Mononuclear cell (primary cell): Measurements from ENCODE around the gene INPP5E. TPM values are rescaled to one million over a fixed set of nuclear protein-coding genes. Genes with fewer than 3 reads are reported as not detected.

Experiments used
- H3K27me3 ChIP-seq: 2 replicates; pipeline ENCODE4 v1.6.0; 2011; ENCODE audit warnings: low read length, control low read depth; ENCODE audit not compliant: insufficient read depth
- H3K4me1 ChIP-seq: 2 replicates; pipeline ENCODE4 v1.5.1; 2011; ENCODE audit warnings: mild to moderate bottlenecking, low read length, control low read depth; ENCODE audit not compliant: insufficient read depth
- H3K4me3 ChIP-seq: 2 replicates; pipeline ENCODE4 v1.5.1; 2011; ENCODE audit warnings: mild to moderate bottlenecking, low read length, moderate library complexity
- H3K9me3 ChIP-seq: 2 replicates; pipeline ENCODE4 v1.5.1; 2011; ENCODE audit warnings: low read depth, mild to moderate bottlenecking, control low read depth, low read length
- total RNA-seq: library from RNA; depleted of rRNA; stranded (reverse); fragments of >200 nt; gene quantifications from one replicate; pipeline ENCODE4 v1.2.3, GENCODE V29; 2012

INPP5E gene
- total RNA-seq, 1 donor, result 5.5 TPM

GRCh38 chr9:136443087-136443486 lies 3.4 kb upstream of the INPP5E start:
- H3K4me3 ChIP-seq, result no peak overlapping the region
- no peaks in the 10 kb centered on the region for H3K9me3 ChIP-seq
- no peaks in the 10 kb centered on the region for H3K27me3 ChIP-seq
- H3K4me1 ChIP-seq, result peaks cover 12% of the 10 kb centered on the region

- H3K4me3 ChIP-seq, result no peak overlapping the region
- H3K4me1 ChIP-seq, result peaks cover 20% of the 10 kb centered on the region
- no peaks in the 10 kb centered on the region for H3K9me3 ChIP-seq
- no peaks in the 10 kb centered on the region for H3K27me3 ChIP-seq
Observed at GRCh38 chr9:136442265-136442664, 2.6 kb upstream of the INPP5E start.

- H3K9me3 ChIP-seq, result no peaks in the 10 kb centered on the region
- no peak overlapping the region for H3K4me3 ChIP-seq
- H3K4me1 ChIP-seq, result peaks cover 24% of the 10 kb centered on the region
- H3K27me3 ChIP-seq, result no peaks in the 10 kb centered on the region
Observed at GRCh38 chr9:136441681-136442245, 2.1 kb upstream of the INPP5E start.

DNA sequence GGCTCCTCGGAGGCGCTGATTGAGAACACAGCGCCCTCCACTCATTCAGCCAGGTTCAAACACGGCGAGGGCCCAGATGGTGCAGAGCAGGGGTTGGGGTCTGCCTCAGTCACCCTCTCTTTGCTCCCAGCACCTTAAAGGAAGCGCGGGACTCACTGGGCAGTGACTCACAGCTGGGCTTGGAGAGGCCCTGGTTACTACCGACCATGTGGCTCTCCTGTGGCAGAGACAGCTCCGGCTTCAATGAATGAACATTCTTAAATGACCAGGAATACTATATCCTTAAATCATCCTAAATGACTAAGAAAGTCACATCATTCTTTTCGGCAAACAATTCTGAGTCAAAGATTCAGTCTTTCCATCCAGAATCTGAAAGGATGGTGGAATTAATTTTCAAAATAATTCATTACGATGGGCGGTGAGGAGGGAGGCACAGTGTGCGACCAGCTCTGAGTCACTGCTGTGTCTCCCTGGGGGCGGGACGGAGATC lies 1.6 kb upstream of the INPP5E start:
- Histone ChIP-seq H3K27me3 (no peaks in the 10 kb centered on the region), H3K4me3 (no peak overlapping the region), H3K4me1 (peaks cover 24% of the 10 kb centered on the region), H3K9me3 (no peaks in the 10 kb centered on the region)

DNA sequence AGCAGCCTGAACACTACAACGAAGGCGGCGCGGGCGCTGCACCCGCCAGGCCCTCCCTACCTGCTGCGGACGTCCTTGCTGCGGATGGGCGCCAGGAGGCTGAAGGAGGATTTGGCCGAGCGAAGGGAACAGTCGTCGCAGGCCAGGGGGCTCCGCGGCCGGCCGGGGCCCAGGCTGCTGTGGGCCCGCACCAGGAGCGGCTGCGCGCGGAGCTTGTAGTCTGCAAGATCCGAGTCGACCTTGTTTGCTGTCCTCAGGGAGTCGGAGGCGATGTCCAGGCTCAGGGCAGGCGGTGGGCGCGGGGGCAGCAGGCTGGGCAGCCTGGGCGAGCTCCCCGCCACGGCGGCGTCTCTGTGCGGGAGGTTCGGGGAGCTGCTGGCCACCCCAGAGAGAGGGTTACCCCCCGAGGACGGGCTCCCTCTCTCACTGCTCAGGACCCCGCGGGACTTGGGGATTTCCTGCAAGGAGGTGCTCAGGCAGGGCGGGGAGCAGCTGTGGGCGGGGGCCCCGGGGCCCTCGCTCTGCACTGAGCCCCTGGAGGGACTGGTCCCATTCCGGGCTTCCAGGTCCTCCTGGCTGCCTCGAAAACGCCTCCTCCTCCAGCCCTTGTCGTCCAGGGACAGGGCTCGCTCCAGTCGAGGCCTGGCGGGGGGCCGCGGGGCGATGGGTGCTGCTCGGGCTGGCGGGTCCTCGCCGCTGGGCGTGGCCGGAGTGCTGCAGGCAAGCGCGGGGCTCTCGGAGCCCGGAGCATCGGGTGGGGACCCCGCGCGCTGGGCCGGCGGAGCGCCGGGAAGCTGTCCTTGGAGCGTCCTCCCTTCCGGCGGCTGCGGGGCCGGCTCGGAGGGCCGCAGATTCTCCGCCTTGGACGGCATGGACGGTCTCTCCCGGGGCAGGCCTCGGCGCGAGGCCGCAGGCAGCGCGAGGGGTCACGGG lies 831 bp downstream of the INPP5E start:
- H3K9me3 ChIP-seq, result no peaks in the 10 kb centered on the region
- peak overlapping the region; percentile 65 for H3K4me3 ChIP-seq
- no peaks in the 10 kb centered on the region for H3K27me3 ChIP-seq
- peaks cover 24% of the 10 kb centered on the region for H3K4me1 ChIP-seq

DNA sequence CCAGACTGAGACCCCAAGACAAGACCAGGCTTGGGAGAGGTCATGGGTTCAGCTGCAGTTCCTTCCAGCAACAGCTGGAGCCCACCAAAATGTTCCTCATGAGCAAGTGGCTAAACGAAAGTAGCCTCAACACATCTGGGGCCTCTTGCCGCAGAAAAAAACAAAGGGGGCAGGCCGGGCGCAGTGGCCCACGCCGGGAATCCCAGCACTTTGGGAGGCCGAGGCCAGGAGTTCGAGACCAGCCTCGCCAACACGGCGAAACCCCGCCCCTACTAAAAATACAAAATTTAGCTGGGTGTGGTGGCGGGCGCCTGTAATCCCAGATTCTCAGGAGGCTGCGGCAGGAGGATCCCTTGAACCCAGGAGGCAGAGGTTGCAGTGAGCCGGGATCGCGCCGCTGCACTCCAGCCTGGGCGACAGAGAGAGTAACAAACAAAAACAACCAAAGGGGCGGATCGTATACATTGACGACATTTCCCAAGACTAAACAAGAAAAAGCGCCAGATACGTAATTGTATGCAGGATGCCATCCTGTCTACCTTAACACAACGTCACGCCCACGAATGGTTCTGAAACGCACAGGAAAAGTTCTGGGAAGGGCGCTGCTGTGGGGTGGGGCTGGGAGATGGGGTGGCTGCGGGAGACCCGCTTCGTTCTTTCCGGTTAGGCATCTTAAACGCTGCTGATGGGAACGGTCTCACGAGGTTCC lies 1.7 kb downstream of the INPP5E start:
- Histone ChIP-seq H3K4me3 (peak overlapping the region; percentile 65), H3K9me3 (no peaks in the 10 kb centered on the region), H3K4me1 (peaks cover 24% of the 10 kb centered on the region), H3K27me3 (no peaks in the 10 kb centered on the region)

DNA sequence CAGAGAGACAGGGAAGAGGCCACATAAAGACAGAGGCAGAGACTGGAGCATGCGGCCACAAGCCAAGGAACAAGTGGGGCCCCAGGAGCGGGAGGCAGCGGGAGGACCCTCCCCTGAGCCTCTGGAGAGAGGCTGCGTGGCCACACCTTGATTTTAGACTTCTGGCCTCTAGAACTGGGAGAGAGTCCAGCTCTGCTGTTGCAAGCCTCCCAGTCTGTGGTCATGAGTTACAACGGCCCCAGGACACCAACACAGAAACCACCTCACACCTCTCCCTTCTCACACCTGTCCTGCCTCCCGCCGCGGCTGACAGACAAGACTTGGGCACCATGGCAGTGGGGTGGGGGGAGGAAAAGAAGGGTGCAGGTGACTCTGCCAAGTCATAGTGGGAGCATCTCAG lies 2.2 kb downstream of the INPP5E start:
- no peak overlapping the region for H3K4me3 ChIP-seq
- peaks cover 24% of the 10 kb centered on the region for H3K4me1 ChIP-seq
- H3K9me3 ChIP-seq, result no peaks in the 10 kb centered on the region
- no peaks in the 10 kb centered on the region for H3K27me3 ChIP-seq

- no peak overlapping the region for H3K4me3 ChIP-seq
- H3K27me3 ChIP-seq, result no peaks in the 10 kb centered on the region
- peaks cover 24% of the 10 kb centered on the region for H3K4me1 ChIP-seq
- no peaks in the 10 kb centered on the region for H3K9me3 ChIP-seq
Observed at GRCh38 chr9:136436055-136436634, 3.5 kb downstream of the INPP5E start.

GRCh38 chr9:136434580-136435169 lies 5.0 kb downstream of the INPP5E start:
- peaks cover 20% of the 10 kb centered on the region for H3K4me1 ChIP-seq
- H3K4me3 ChIP-seq, result no peak overlapping the region
- no peaks in the 10 kb centered on the region for H3K9me3 ChIP-seq
- no peaks in the 10 kb centered on the region for H3K27me3 ChIP-seq

- no peaks in the 10 kb centered on the region for H3K9me3 ChIP-seq
- peaks cover 20% of the 10 kb centered on the region for H3K4me1 ChIP-seq
- H3K27me3 ChIP-seq, result no peaks in the 10 kb centered on the region
- no peak overlapping the region for H3K4me3 ChIP-seq
Observed at GRCh38 chr9:136433849-136434579, 5.6 kb downstream of the INPP5E start.

GRCh38 chr9:136433043-136433715 lies 6.5 kb downstream of the INPP5E start:
- Histone ChIP-seq H3K27me3 (no peaks in the 10 kb centered on the region), H3K4me1 (peaks cover 13% of the 10 kb centered on the region), H3K4me3 (no peak overlapping the region), H3K9me3 (no peaks in the 10 kb centered on the region)

GRCh38 chr9:136432591-136432990 lies 7.1 kb downstream of the INPP5E start:
- Histone ChIP-seq H3K9me3 (no peaks in the 10 kb centered on the region), H3K4me3 (no peak overlapping the region), H3K4me1 (peaks cover 7% of the 10 kb centered on the region)

GRCh38 chr9:136431782-136432350 lies 7.8 kb downstream of the INPP5E start:
- Histone ChIP-seq H3K27me3 (no peaks in the 10 kb centered on the region), H3K9me3 (no peaks in the 10 kb centered on the region), H3K4me1 (no peaks in the 10 kb centered on the region), H3K4me3 (no peak overlapping the region)

More at GRCh38 chr9:136432591-136432990, 7.1 kb downstream of the INPP5E start:
- H3K27me3 ChIP-seq, result no peaks in the 10 kb centered on the region
